Superior temporal gyrus (tissue), 1 donor: ENCODE data around the gene ILK.

Source experiments
- DNase-seq: peaks from one replicate; pipeline ENCODE4 v3.0.0-alpha.2; 2016; ENCODE audit errors: extremely low spot score

Gene ILK

DNA sequence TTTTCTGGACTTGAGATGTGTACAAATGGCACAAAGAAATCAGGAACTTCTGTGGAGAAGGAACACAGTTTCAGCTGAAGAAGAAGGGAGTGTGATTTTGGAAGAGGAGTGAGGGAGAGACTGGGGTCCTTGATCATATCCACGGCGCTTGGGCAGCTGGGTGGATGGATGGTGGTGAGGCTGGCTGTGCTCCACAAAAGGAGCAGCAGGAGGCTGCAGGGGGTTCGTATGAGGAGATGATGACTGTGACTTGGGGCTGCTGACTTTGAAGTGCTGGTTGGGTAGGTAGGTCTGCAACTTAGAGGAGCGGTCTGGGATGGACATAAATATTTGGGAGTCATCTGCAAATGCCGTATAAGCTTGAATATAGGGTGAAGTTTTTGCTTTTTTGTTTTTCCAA lies 53.4 kb downstream of the ILK start:
- DNase-seq: no peak

DNA sequence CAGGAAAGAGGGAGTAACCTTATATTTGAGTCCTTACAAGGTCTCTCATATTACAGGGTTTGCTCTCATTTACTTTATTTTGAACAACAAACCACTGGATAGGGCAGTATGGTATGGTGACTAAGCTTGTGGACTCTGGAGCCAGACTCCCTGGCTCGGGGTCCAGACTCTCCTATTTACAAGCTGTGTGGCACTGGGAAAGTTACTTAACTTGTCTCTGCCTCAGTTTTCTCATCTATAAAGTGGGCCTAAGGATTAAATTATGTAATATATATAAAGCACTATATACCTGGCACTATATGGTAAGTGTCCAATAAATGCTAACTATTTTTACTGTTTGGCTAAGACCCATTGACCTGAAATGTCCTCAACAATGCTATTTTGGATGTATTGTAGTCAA lies 53.8 kb downstream of the ILK start:
- no peak for DNase-seq

DNA sequence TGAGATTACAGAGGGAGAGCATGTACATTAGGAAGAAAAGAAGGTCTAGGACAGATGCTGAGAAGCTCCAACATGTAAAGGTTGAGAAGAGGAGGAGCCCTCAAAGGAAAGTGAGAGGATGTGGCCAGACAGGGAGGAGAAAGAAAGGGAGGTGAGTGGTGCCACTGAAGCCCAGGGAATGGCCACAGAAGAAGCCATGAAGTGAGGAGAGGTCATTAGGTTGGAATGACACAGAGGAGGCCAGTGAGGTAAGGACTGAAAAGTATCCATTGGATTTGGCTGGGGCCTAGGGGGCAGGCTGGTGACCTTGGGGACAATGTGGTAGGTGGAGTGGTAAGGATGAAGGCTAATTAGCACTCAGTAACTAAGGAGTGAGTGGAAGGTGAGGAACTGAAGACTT lies 55.1 kb downstream of the ILK start:
- DNase-seq: no peak
